LNCAP (cell line): ENCODE data around the gene BSCL2.

ENCODE experiments used
- CTCF ChIP-seq: fragments of 450-650 bp; IDR thresholded peaks from 2 replicates; pipeline ENCODE4 v1.5.1; 2017; ENCODE audit warnings: mild to moderate bottlenecking

Gene BSCL2

GRCh38 chr11:62713343-62713742 lies 6.1 kb upstream of the BSCL2 start:
- TF ChIP-seq CTCF: no peak

- TF ChIP-seq CTCF: no peak
Observed at GRCh38 chr11:62712861-62713260, 5.6 kb upstream of the BSCL2 start.

- TF ChIP-seq CTCF: no peak
Observed at GRCh38 chr11:62712276-62712812, 5.1 kb upstream of the BSCL2 start.

GRCh38 chr11:62710001-62710345 lies 2.7 kb upstream of the BSCL2 start:
- TF ChIP-seq CTCF: no peak

GRCh38 chr11:62709247-62710000 lies 2.2 kb upstream of the BSCL2 start:
- no peak for TF ChIP-seq CTCF

GRCh38 chr11:62708793-62709192 lies 1.6 kb upstream of the BSCL2 start:
- no peak for TF ChIP-seq CTCF

- no peak for TF ChIP-seq CTCF
Observed at GRCh38 chr11:62708392-62708791, 1.2 kb upstream of the BSCL2 start.
